HEK293 (cell line): ENCODE measurements around the gene PCDHGC5.

ENCODE experiments used
- CTCF ChIP-seq: fragments of 450-650 bp; formaldehyde crosslinking; IDR thresholded peaks from 2 replicates; pipeline ENCODE4 v1.5.1; 2016; ENCODE audit warnings: missing biosample characterization, missing genetic modification characterization
- ZBTB8A ChIP-seq: fragments of 450-650 bp; formaldehyde crosslinking; IDR thresholded peaks from 2 replicates; pipeline ENCODE4 v1.5.1; 2016; ENCODE audit warnings: missing biosample characterization, missing genetic modification characterization
- ZNF202 ChIP-seq: fragments of 450-650 bp; formaldehyde crosslinking; IDR thresholded peaks from 2 replicates; pipeline ENCODE4 v1.5.1; 2016; ENCODE audit warnings: missing biosample characterization, missing genetic modification characterization, borderline replicate concordance
- ZNF837 ChIP-seq: fragments of 450-650 bp; formaldehyde crosslinking; IDR thresholded peaks from 2 replicates; pipeline ENCODE4 v1.5.1; 2016; ENCODE audit warnings: missing biosample characterization, missing genetic modification characterization
- TF ChIP-seq, protein P1 (sequence below): sonication (generic); formaldehyde crosslinking; IDR thresholded peaks from 2 replicates; pipeline ENCODE4 v1.8.1; 2022; ENCODE audit warnings: mild to moderate bottlenecking, moderate library complexity, missing genetic modification reagents
- TF ChIP-seq, protein P2 (sequence below): fragments of 450-650 bp; formaldehyde crosslinking; IDR thresholded peaks from 2 replicates; pipeline ENCODE4 v1.5.1; 2016; ENCODE audit warnings: missing biosample characterization, missing genetic modification characterization

- TF ChIP-seq, protein P1, sequence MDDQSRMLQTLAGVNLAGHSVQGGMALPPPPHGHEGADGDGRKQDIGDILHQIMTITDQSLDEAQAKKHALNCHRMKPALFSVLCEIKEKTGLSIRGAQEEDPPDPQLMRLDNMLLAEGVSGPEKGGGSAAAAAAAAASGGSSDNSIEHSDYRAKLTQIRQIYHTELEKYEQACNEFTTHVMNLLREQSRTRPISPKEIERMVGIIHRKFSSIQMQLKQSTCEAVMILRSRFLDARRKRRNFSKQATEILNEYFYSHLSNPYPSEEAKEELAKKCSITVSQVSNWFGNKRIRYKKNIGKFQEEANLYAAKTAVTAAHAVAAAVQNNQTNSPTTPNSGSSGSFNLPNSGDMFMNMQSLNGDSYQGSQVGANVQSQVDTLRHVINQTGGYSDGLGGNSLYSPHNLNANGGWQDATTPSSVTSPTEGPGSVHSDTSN (CRISPR knock-in tag): no peak
- TF ChIP-seq, protein P2, sequence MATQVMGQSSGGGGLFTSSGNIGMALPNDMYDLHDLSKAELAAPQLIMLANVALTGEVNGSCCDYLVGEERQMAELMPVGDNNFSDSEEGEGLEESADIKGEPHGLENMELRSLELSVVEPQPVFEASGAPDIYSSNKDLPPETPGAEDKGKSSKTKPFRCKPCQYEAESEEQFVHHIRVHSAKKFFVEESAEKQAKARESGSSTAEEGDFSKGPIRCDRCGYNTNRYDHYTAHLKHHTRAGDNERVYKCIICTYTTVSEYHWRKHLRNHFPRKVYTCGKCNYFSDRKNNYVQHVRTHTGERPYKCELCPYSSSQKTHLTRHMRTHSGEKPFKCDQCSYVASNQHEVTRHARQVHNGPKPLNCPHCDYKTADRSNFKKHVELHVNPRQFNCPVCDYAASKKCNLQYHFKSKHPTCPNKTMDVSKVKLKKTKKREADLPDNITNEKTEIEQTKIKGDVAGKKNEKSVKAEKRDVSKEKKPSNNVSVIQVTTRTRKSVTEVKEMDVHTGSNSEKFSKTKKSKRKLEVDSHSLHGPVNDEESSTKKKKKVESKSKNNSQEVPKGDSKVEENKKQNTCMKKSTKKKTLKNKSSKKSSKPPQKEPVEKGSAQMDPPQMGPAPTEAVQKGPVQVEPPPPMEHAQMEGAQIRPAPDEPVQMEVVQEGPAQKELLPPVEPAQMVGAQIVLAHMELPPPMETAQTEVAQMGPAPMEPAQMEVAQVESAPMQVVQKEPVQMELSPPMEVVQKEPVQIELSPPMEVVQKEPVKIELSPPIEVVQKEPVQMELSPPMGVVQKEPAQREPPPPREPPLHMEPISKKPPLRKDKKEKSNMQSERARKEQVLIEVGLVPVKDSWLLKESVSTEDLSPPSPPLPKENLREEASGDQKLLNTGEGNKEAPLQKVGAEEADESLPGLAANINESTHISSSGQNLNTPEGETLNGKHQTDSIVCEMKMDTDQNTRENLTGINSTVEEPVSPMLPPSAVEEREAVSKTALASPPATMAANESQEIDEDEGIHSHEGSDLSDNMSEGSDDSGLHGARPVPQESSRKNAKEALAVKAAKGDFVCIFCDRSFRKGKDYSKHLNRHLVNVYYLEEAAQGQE: no peak
- TF ChIP-seq CTCF (tag by site-specific recombination) (no peak), ZNF202 (tag by site-specific recombination) (no peak), ZNF837 (tag by site-specific recombination) (no peak), ZBTB8A (no peak)
Observed at GRCh38 chr5:141529002-141529401, 40.1 kb downstream of the PCDHGC5 start.
